ENCODE data around the gene TRPT1. TPM values are rescaled to one million over a fixed set of nuclear protein-coding genes. Genes with fewer than 3 reads are reported as not detected.

TRPT1 gene
- total and polyA plus RNA-seq, 9 of the 15 experiments (the other 6 are each of a cell fraction or from before 2014, with no cell fraction given): 4.6 to 41.7 (median 23.1) TPM

DNA sequence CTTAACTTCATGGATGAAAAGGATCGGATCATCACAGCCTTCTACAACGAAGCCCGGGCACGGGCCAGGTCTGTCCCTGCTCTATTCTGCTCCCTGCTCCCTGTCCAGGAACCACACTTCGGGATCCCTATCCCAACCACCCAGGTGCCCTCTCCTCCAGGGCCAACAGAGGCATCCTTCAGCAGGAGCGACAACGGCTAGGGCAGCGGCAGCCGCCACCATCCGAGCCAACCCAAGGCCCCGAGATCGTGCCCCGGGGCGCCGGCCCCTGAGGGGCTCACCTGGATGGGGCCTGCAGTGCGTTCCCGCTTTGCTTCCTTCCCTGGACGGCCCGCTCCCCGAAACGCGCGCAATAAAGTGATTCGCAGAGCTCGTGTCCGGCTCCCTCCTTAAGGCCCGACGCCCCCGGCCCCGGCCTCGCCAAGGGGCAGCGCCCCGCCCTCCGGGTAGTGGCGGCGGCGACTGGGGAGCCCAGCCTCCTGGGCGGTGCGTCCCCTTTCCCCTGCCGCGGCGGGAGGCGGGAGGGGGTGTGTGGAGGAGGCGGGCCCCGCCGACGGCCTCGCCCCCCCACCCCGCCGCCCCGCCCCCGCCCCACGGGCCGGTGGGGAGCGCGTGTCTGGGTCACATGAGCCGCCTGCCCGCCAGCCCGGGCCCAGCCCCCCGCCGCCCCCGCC lies 8.1 kb upstream of the TRPT1 start, which contains the start of gene VEGFB (continued):
- TF ChIP-seq HMGN3 (IDR thresholded peaks at IDR 0.05; ENCODE audit: borderline replicate concordance, extremely low read depth, insufficient read length, low read depth, low read length): peak; percentile 53
- no peak for TF ChIP-seq ZNF140 (CRISPR knock-in tag; IDR thresholded peaks at IDR 0.05)
- TF ChIP-seq POLR2A (conservative IDR thresholded peaks at IDR 0.05): peak; percentile 47; the same call in 1 of the 2 replicates
- TF ChIP-seq, protein P1, sequence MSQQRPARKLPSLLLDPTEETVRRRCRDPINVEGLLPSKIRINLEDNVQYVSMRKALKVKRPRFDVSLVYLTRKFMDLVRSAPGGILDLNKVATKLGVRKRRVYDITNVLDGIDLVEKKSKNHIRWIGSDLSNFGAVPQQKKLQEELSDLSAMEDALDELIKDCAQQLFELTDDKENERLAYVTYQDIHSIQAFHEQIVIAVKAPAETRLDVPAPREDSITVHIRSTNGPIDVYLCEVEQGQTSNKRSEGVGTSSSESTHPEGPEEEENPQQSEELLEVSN (IDR thresholded peaks at IDR 0.05; ENCODE audit: borderline replicate concordance in 1 of 2, extremely low read depth in 1 of 2, insufficient read depth in 1 of 2, insufficient read length in 1 of 2, low read depth in 1 of 2, low read length in 1 of 2, poor library complexity in 1 of 2, severe bottlenecking in 1 of 2): peak in 1 of 2 experiments; percentile 66
- TF ChIP-seq, protein P2, sequence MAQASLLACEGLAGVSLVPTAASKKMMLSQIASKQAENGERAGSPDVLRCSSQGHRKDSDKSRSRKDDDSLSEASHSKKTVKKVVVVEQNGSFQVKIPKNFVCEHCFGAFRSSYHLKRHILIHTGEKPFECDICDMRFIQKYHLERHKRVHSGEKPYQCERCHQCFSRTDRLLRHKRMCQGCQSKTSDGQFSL (CRISPR knock-in tag; IDR thresholded peaks at IDR 0.05): peak; percentile 40; the same call in 1 of the 2 replicates
- TF ChIP-seq, protein P2 (tag; IDR thresholded peaks at IDR 0.05): peak in 1 of 2 experiments; percentile 87; a peak in 2 of 4 replicates
- TF ChIP-seq, protein P3, sequence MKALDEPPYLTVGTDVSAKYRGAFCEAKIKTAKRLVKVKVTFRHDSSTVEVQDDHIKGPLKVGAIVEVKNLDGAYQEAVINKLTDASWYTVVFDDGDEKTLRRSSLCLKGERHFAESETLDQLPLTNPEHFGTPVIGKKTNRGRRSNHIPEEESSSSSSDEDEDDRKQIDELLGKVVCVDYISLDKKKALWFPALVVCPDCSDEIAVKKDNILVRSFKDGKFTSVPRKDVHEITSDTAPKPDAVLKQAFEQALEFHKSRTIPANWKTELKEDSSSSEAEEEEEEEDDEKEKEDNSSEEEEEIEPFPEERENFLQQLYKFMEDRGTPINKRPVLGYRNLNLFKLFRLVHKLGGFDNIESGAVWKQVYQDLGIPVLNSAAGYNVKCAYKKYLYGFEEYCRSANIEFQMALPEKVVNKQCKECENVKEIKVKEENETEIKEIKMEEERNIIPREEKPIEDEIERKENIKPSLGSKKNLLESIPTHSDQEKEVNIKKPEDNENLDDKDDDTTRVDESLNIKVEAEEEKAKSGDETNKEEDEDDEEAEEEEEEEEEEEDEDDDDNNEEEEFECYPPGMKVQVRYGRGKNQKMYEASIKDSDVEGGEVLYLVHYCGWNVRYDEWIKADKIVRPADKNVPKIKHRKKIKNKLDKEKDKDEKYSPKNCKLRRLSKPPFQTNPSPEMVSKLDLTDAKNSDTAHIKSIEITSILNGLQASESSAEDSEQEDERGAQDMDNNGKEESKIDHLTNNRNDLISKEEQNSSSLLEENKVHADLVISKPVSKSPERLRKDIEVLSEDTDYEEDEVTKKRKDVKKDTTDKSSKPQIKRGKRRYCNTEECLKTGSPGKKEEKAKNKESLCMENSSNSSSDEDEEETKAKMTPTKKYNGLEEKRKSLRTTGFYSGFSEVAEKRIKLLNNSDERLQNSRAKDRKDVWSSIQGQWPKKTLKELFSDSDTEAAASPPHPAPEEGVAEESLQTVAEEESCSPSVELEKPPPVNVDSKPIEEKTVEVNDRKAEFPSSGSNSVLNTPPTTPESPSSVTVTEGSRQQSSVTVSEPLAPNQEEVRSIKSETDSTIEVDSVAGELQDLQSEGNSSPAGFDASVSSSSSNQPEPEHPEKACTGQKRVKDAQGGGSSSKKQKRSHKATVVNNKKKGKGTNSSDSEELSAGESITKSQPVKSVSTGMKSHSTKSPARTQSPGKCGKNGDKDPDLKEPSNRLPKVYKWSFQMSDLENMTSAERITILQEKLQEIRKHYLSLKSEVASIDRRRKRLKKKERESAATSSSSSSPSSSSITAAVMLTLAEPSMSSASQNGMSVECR (CRISPR knock-in tag; IDR thresholded peaks at IDR 0.05): 0 out of 2 replicates have a peak, but pooled peaks have one; percentile 45
- TF ChIP-seq, protein P4, sequence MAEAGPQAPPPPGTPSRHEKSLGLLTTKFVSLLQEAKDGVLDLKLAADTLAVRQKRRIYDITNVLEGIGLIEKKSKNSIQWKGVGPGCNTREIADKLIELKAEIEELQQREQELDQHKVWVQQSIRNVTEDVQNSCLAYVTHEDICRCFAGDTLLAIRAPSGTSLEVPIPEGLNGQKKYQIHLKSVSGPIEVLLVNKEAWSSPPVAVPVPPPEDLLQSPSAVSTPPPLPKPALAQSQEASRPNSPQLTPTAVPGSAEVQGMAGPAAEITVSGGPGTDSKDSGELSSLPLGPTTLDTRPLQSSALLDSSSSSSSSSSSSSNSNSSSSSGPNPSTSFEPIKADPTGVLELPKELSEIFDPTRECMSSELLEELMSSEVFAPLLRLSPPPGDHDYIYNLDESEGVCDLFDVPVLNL (CRISPR knock-in tag; IDR thresholded peaks at IDR 0.05; ENCODE audit: low read depth): peak; percentile 28; the same call in 1 of the 2 replicates
- no peak for TF ChIP-seq CBX1 (IDR thresholded peaks at IDR 0.05; ENCODE audit: low read depth)
- TF ChIP-seq, protein P5, sequence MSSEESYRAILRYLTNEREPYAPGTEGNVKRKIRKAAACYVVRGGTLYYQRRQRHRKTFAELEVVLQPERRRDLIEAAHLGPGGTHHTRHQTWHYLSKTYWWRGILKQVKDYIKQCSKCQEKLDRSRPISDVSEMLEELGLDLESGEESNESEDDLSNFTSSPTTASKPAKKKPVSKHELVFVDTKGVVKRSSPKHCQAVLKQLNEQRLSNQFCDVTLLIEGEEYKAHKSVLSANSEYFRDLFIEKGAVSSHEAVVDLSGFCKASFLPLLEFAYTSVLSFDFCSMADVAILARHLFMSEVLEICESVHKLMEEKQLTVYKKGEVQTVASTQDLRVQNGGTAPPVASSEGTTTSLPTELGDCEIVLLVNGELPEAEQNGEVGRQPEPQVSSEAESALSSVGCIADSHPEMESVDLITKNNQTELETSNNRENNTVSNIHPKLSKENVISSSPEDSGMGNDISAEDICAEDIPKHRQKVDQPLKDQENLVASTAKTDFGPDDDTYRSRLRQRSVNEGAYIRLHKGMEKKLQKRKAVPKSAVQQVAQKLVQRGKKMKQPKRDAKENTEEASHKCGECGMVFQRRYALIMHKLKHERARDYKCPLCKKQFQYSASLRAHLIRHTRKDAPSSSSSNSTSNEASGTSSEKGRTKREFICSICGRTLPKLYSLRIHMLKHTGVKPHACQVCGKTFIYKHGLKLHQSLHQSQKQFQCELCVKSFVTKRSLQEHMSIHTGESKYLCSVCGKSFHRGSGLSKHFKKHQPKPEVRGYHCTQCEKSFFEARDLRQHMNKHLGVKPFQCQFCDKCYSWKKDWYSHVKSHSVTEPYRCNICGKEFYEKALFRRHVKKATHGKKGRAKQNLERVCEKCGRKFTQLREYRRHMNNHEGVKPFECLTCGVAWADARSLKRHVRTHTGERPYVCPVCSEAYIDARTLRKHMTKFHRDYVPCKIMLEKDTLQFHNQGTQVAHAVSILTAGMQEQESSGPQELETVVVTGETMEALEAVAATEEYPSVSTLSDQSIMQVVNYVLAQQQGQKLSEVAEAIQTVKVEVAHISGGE (CRISPR knock-in tag; IDR thresholded peaks at IDR 0.05): 0 out of 6 replicates have a peak, but pooled peaks of 1 of the 3 experiments have one; percentile 25
- peak; percentile 76 for TF ChIP-seq ZFX (CRISPR knock-in tag; IDR thresholded peaks at IDR 0.05)
